GM21786 (cell line): ENCODE results near the gene PTPRD.

ENCODE experiments used
- ATAC-seq: cut with Tn5 transposase; IDR thresholded peaks from one replicate; pipeline ENCODE4 v1.9.1; 2021; ENCODE audit not compliant: unreplicated experiment

PTPRD gene

DNA sequence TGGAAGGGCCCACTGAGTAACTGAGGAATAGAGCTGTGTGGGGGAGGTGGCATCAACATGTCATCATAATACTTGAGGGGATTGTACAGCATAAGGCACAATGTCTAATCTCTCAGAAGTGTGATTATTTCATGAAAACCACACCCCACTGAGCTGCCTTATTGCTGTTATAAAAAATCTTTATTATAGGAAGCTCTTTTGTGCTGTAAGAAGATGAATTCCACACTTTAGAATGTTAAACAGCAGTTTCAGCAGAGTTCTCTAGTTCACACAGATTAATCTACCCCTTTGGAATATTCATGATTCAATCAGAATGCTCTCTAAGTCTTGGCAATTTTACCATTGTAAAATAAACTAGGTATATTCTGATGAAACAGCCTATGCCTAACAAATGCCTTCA, 1389.6 kb downstream of the PTPRD start:
- ATAC-seq: no peak

DNA sequence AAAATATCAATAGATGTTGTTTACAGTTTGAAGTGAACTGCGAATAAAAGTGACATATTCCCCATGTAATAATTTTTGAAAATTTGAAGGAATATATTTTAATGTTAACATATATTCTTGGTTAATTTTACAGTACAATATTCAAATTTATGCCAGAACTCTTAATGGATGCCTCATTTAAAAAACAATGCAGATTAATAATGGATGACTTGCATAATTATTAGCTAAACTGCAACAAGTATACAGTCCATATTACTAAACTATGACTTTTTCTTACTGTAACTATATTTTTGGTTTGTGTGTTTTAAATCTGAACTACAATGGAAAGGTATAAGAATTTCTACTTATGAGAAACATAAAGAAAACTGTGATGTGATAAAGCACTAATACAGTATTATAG, 1390.1 kb downstream of the PTPRD start:
- no peak for ATAC-seq

DNA sequence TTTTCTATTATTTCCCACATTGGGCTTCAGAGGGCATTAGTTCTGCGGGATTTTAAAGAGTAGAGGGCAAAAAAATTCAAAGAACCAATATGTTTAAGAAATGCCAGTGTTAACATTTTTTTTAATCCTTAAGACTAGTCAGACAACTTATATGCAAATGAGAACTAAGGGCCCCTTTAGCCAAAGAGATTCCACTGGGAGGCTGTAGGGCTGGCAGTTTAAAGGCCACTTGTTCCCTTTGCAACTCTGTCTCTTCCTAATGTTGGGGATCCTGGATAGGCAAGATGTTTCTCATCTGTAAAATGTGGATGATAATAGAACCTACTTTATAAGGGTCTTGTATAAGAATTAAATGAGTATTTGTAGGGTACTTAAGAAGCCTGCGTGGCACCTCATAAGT, 1395.9 kb downstream of the PTPRD start:
- no peak for ATAC-seq

- ATAC-seq: no peak
Measured at GRCh38 chr9:9215050-9215449, 1397.8 kb downstream of the PTPRD start.

- ATAC-seq: no peak
Measured at GRCh38 chr9:9214066-9214465, 1398.7 kb downstream of the PTPRD start.

DNA sequence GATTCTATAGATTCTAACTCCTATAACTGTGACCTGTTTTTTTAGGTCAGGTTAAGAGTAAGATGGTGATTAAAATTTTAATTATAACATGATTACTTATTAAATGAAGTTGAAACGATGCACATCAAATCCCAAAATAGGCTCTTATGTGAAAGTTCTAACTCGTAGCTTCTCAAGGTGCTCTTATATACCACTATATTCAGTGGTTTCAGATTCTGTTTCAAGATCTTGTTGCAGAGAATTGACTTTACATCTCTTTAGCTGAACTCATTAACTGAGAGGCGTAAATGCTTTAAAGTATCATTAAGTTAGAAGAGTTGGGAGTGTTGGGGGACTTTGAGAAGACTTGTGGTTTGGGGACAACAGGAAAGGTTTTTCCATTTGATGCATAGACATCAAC, 1399.8 kb downstream of the PTPRD start:
- ATAC-seq: no peak

- ATAC-seq: no peak
Measured at GRCh38 chr9:9202276-9202675, 1410.5 kb downstream of the PTPRD start.

GRCh38 chr9:9186086-9186485, 1426.7 kb downstream of the PTPRD start:
- no peak for ATAC-seq

DNA sequence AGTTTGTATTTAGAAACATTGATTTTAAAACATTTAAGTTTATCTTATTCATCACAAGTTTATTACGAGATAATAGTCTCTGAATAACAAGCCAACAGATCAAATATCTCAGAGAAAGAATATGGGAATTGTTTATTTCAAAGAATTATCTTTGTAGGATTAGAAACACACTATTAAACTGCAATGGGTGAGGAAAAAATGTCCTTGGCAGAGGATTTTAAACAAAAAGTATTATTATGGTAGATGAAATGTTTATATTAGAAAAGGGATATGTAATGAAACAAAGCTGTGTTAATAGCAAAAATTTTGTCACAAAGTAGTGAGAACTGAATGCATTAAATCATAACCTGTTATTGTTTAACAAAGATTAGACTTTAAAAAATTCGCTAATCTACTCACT, 1430.4 kb downstream of the PTPRD start:
- no peak for ATAC-seq

- ATAC-seq: no peak
Measured at GRCh38 chr9:9177081-9177480, 1435.7 kb downstream of the PTPRD start.

DNA sequence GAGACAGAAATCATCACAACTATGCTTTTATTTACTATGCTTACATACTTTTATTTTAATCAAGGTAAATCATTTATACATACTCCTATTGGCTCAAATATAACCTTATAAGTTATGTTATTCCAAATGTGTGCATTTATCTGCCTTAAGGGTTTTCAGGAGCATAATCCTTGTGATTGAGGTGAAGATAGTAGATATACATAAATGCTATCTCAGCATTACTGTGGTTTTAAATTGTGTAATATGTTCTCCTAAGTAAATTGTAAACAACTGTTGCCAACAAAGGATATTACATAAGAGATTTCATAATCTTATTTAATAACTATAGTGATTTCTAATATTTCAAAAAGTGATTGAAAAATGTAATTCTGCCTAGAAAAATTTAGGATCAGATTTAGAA, 1438.4 kb downstream of the PTPRD start:
- no peak for ATAC-seq

DNA sequence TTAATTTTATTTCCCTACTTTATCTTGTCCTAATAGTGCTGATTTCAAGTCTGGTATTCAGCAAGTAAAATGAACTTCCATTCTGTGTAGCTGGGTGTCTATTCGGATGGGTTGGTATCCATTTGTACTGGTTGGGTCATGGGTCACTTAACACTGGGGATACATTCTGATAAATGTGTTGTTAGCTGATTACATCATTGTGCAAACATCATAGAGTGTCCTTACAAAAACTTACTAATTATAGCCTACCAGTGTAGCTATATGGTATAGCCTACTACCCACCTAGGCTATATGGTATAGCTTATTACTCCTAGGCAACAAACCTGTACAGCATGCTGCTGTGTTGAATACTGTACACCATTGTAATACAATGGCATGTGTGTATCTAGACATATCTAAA, 1439.5 kb downstream of the PTPRD start:
- no peak for ATAC-seq

DNA sequence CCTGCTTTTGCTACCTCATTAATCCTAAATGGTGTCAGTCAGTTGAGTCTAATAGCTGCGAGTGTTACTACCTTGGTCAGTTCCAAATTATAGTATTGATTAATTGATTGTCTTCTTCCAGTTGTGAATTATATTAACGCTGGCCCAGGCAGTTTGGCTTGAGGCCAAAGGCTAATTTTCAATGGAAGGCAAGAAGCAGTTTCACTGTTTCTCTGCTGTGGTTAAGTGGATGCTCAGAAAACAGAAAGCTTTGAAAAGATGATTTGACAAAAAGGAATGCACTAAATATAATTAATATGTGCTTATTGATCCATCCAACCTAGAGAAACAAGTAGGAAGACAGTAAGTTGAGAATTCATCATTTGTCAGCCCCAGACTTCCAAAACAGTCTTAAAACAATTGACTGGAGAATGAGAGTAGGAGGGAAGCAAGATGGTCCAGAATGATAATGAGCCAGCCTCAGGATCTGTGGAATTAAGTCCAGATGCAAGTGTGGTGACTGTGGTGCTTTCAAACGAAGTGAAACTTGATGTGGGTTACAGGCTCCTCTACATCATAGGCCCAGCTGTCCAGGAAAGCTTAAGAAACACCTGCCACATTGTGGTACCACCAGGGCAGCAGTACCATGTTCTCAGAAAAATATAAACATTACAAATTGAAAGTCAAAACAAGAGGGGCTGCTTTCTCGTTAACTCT, 1442.2 kb downstream of the PTPRD start:
- no peak for ATAC-seq

DNA sequence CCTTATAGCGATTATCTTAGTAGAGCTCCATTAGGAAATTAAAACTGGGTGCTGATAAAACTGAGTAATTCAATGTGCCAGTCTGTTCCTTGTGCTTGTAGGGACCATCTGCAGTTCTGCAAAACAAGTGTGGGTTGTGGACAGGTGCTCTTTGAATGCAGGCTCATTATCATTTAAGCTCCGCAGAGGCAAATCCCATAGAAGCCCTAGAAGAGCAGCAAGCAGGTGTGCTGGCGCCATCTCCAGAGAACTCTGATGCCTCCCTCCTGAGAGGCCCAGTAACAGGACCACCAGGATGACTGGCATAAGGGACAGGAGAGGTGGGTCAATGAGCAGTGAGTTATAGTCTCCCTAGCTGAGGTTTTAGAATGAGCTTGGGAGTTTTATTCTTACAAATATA, 1470.8 kb downstream of the PTPRD start:
- no peak for ATAC-seq

- ATAC-seq: no peak
Measured at GRCh38 chr9:9133526-9133925, 1479.3 kb downstream of the PTPRD start.

- ATAC-seq: no peak
Measured at GRCh38 chr9:9124616-9125015, 1488.2 kb downstream of the PTPRD start.

GRCh38 chr9:9122230-9122875, 1490.4 kb downstream of the PTPRD start:
- ATAC-seq: no peak

- ATAC-seq: no peak
Measured at GRCh38 chr9:9117866-9118265, 1494.9 kb downstream of the PTPRD start.

DNA sequence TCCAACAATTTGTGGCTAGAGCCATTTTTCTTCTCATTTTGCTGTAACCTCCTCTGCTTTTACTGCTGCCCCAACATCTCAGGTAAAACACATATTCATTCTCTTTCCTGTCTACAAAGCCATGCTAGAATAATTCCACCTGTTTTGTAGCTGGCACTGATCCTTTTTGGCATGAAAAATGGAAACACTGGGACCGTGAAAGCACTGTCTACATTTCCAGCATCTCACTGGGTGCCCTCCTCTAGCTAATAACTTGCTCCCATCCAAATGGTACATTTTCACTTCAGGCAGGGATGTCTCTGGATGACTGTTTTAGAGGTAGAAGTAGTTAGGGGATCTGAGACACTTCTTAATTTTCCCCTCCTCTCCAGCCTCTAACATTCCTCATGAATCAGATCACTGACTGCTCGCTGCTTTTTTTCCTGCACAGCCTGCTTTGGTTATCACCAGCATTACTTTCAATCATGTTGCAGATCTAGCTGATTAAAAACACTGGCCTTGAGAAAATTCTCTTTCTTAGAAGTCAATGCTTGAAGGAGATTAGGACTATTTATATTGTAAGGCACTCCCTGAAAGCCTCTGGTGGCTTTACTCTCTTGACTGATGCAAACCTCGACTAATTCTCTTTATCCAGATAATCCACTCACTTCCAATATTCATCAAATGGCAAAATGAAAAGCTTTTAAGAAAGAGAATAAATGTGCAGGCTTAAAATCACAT, 1500.6 kb downstream of the PTPRD start:
- ATAC-seq: no peak

DNA sequence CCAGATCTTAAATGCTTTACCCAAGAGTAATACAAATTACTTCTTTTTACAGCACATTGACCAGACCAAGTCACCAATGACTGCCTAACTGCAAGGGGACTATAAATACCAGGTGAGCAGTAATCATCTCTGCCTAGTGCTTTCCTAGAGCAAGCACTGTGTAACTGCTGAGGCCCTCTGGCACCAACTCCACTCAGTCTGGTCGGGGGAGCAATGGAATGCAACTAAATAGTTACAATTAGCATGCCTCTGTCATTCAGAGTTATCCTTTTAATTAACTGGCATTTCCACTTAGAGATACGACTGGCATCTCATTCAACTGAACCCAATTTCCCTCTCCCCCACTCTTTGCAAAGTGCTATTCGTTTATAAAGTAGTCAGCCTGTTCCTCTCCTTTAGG, 1504.2 kb downstream of the PTPRD start:
- ATAC-seq: no peak

GRCh38 chr9:9102295-9102694, 1510.5 kb downstream of the PTPRD start:
- no peak for ATAC-seq

DNA sequence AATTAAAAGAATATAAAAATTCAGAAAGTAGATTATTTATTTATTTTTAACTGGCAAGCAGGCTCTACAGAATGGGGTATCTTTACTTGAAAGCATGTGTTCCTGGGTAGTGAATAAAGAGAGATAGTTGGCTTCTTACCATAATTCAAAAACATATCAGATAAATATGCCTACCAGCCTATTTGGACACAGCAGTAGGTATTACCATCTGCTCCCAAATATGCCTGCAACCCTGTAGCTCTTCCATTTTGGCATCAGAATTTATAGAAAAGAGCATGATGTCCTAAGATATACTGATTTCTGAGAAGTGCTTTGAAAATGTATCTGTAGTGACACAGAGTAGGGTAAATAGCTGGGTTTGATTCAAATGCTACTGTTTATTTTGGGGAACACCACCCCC, 1512.7 kb downstream of the PTPRD start:
- no peak for ATAC-seq
